Caco-2 (cell line): ENCODE results near the gene RALGPS1. TPM values are rescaled to one million over a fixed set of nuclear protein-coding genes. Genes with fewer than 3 reads are reported as not detected.

Experiments used
- BruUV-seq: library from RNA; stranded (reverse); fragments of 400-500 nt; replicated peaks from 2 replicates; lab custom pipeline; 2021; lab: Mats Ljungman, UMichigan
- CTCF ChIA-PET: fragments of 300-600 bp; sonication (Branson Sonifier 250); formaldehyde crosslinking; loops from one replicate; lab custom pipeline; 2022; ENCODE audit warnings: antibody characterized with exemption; lab: Charles Lee
- POLR2A ChIA-PET: fragments of 300-600 bp; sonication (Branson Sonifier 250); formaldehyde crosslinking; loops from one replicate; lab custom pipeline; 2022; ENCODE audit warnings: antibody characterized with exemption; lab: Charles Lee
- DNase-seq, 2 experiments: peaks; one replicate each; pipeline versions ENCODE4 v3.0.0 to v3.0.0-alpha.2; 2020 to 2022
- H3K27me3 ChIP-seq: replicated peaks from 2 replicates; pipeline ENCODE4 v1.6.0; 2011; ENCODE audit warnings: low read length; ENCODE audit not compliant: control insufficient read depth, insufficient read depth
- H3K36me3 ChIP-seq: 2 replicates; pipeline ENCODE4 v1.5.1; 2011; ENCODE audit warnings: low read length; ENCODE audit not compliant: control insufficient read depth, insufficient read depth
- H3K4me1 ChIP-seq: fragments of 250-450 bp; sonication (Bioruptor Pico); 2 replicates; pipeline ENCODE4 v1.5.1; 2020; ENCODE audit warnings: mild to moderate bottlenecking
- H3K4me3 ChIP-seq: 2 replicates; pipeline ENCODE4 v1.5.1; 2011; ENCODE audit warnings: low read depth, mild to moderate bottlenecking, control low read depth, low read length
- H3K9me3 ChIP-seq: fragments of 250-450 bp; sonication (Bioruptor Pico); 2 replicates; pipeline ENCODE4 v1.5.1; 2020; ENCODE audit warnings: mild to moderate bottlenecking, moderate library complexity
- H3K27ac Mint-ChIP-seq: one replicate; pipeline ENCODE4 v1.8.0; 2022; ENCODE audit warnings: mixed read lengths; ENCODE audit not compliant: unreplicated experiment
- H3K27me3 Mint-ChIP-seq: one replicate; pipeline ENCODE4 v1.8.0; 2022; ENCODE audit warnings: mixed read lengths; ENCODE audit not compliant: insufficient read depth, unreplicated experiment
- H3K36me3 Mint-ChIP-seq: one replicate; pipeline ENCODE4 v1.8.0; 2022; ENCODE audit warnings: mild to moderate bottlenecking, mixed read lengths; ENCODE audit not compliant: insufficient read depth, unreplicated experiment
- H3K4me1 Mint-ChIP-seq: one replicate; pipeline ENCODE4 v1.8.0; 2022; ENCODE audit warnings: low read depth, mixed read lengths; ENCODE audit not compliant: unreplicated experiment
- H3K4me3 Mint-ChIP-seq: one replicate; pipeline ENCODE4 v1.8.0; 2022; ENCODE audit warnings: mild to moderate bottlenecking, moderate library complexity, mixed read lengths; ENCODE audit not compliant: unreplicated experiment
- H3K9me3 Mint-ChIP-seq: one replicate; pipeline ENCODE4 v1.8.0; 2022; ENCODE audit warnings: mixed read lengths; ENCODE audit not compliant: unreplicated experiment
- CTCF ChIP-seq, 2 experiments: fragments of 200-600 bp in 1 of 2; IDR thresholded peaks; 1 replicate in 1 of 2; 2 replicates in 1 of 2; pipeline versions ENCODE4 v1.5.1 to v1.8.0; 2011 to 2022; ENCODE audit warnings: antibody characterized with exemption in 1 of 2, control low read depth in 1 of 2, inconsistent platforms in 1 of 2, low read depth in 1 of 2, low read length in 1 of 2, mild to moderate bottlenecking in 1 of 2, moderate library complexity in 1 of 2; ENCODE audit not compliant: insufficient read depth in 1 of 2, severe bottlenecking in 1 of 2, unreplicated experiment in 1 of 2
- intact Hi-C: fragments of 100-400 bp; cut with micrococcal nuclease; formaldehyde crosslinking; loops from one replicate; pipeline ENCODE4 v1.10.0; 2022; ENCODE audit not compliant: unreplicated experiment
- total RNA-seq: library from RNA; stranded (reverse); gene quantifications from 2 replicates; pipeline ENCODE4 v1.2.3, GENCODE V29; 2022

The RALGPS1 gene
- total RNA-seq, 1 experiment from 2014 or later: 41.5 TPM

DNA sequence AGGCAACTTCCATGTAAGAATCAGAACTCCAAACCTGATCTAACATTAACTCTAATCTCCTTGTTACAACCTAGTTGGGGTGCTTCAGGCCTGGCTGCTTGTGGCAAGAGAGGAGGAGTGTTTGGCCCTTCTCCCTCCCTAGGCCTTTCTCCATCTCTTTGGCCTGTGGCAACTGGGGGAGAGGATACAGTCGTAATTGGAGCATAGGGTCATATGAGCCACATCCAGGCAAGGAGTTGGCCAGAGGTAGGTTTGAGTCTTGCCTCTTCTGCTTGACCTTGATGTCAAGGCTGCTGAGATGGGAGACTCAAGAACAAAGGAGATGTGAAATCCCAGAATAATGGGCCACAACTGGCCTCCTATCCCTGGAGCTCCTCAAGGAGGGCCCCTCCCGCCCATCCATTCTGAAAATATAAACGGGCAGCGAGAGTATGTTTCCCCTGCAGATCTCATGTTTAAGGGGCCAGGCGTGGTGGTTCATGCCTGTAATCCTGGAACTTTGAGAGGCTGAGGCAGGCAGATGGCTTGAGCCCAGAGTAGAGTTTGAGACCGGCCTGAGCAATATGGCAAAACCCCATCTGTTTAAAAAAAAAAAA, 267.1 kb downstream of the RALGPS1 start:
- intact Hi-C loops: no loop called here
- POLR2A ChIA-PET: no interaction called here

GRCh38 chr9:127182901-127183746, 268.5 kb downstream of the RALGPS1 start:
- H3K36me3 Mint-ChIP-seq: peaks cover 13% of the 10 kb centered on the region
- Histone ChIP-seq H3K4me3 (no peak overlapping the region), H3K9me3 (no peaks in the 10 kb centered on the region), H3K36me3 (no peaks in the 10 kb centered on the region; the same call in 1 of the 2 replicates), H3K27me3 (no peaks in the 10 kb centered on the region), H3K4me1 (peaks cover 18% of the 10 kb centered on the region)
- intact Hi-C loops: no loop called here
- POLR2A ChIA-PET: no interaction called here
- TF ChIP-seq CTCF (IDR thresholded peaks at IDR 0.05; ENCODE audit: insufficient read depth in 1 of 2, low read depth in 1 of 2, low read length in 1 of 2, severe bottlenecking in 1 of 2, unreplicated experiment in 1 of 2): no peak
- H3K4me3 Mint-ChIP-seq: no peak overlapping the region
- BruUV-seq: no TSS peak
- H3K4me1 Mint-ChIP-seq: peaks cover 7% of the 10 kb centered on the region
- H3K27ac Mint-ChIP-seq: no peak overlapping the region
- no peaks in the 10 kb centered on the region for H3K9me3 Mint-ChIP-seq
- H3K27me3 Mint-ChIP-seq: no peaks in the 10 kb centered on the region
- DNase-seq: peak in 1 of 2 experiments; percentile 18
- CTCF ChIA-PET: no interaction called here

More for the DNA sequence above, 267.1 kb downstream of the RALGPS1 start:
- no peaks in the 10 kb centered on the region for H3K27me3 ChIP-seq
- H3K9me3 ChIP-seq: no peaks in the 10 kb centered on the region
- H3K4me1 ChIP-seq: peaks cover 12% of the 10 kb centered on the region; the same call in 1 of the 2 replicates
- Mint-ChIP-seq H3K27ac (no peak overlapping the region), H3K4me1 (peaks cover 4% of the 10 kb centered on the region), H3K4me3 (no peak overlapping the region), H3K9me3 (no peaks in the 10 kb centered on the region), H3K36me3 (peaks cover 13% of the 10 kb centered on the region), H3K27me3 (no peaks in the 10 kb centered on the region)
- DNase-seq: peak in 1 of 2 experiments; percentile 5
- CTCF ChIA-PET: no interaction called here
- H3K36me3 ChIP-seq: no peaks in the 10 kb centered on the region; the same call in 1 of the 2 replicates
- no TSS peak for BruUV-seq
- H3K4me3 ChIP-seq: no peak overlapping the region
- no peak for TF ChIP-seq CTCF (IDR thresholded peaks at IDR 0.05; ENCODE audit: insufficient read depth in 1 of 2, low read depth in 1 of 2, low read length in 1 of 2, severe bottlenecking in 1 of 2, unreplicated experiment in 1 of 2)

DNA sequence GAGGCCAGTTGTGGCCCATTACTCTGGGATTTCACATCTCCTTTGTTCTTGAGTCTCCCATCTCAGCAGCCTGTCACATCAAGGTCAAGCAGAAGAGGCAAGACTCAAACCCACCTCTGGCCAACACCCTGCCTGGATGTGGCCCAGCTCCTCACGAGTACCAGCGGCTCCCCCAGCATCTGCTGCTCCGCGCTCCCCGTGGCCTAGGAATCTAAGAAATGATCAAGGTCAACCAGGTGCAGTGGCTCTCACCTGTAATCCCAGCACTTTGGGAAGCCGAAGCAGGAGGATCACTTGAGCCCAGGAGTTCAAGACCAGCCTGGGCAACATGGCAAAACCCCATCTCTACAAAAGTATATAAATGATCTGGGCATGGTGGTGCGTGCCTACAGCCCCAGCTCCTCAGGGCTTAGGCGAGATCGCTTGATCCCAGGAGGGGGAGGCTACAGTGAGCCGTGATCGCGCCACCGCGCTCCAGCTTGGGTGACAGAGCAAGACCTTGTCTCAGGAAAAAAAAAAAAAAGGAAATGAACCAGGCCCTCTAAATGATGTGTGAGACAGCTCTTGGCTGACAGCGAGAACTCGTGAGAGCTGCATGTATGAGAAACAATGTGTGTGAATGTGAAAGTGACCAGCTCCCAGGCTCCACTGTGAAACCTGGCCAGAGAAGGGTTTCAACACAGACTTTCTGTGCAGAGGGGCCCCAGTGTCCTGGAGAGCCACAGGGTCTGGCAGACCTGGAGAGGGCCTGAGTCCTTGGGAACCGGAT, 269.4 kb downstream of the RALGPS1 start:
- intact Hi-C loops: no loop called here
- Histone ChIP-seq H3K4me3 (no peak overlapping the region), H3K27me3 (no peaks in the 10 kb centered on the region), H3K4me1 (peaks cover 18% of the 10 kb centered on the region), H3K9me3 (no peaks in the 10 kb centered on the region), H3K36me3 (no peaks in the 10 kb centered on the region; the same call in 1 of the 2 replicates)
- Mint-ChIP-seq H3K4me3 (no peak overlapping the region), H3K27me3 (no peaks in the 10 kb centered on the region), H3K4me1 (peaks cover 7% of the 10 kb centered on the region), H3K36me3 (peaks cover 13% of the 10 kb centered on the region), H3K27ac (no peak overlapping the region), H3K9me3 (no peaks in the 10 kb centered on the region)
- ChIA-PET POLR2A (no interaction called here), CTCF (interaction anchor here (0.7 kb wide), 1 partner anchor 321 kb away, joined by 3 read pairs; no protein-coding TSS in a partner anchor)
- TF ChIP-seq CTCF (IDR thresholded peaks at IDR 0.05; ENCODE audit: insufficient read depth in 1 of 2, low read depth in 1 of 2, low read length in 1 of 2, severe bottlenecking in 1 of 2, unreplicated experiment in 1 of 2): no peak
- DNase-seq: no peak
- BruUV-seq: no TSS peak
